Epithelial cell of proximal tubule (primary cell): Measurements from ENCODE around the gene ZNF273. TPM values are rescaled to one million over a fixed set of nuclear protein-coding genes. Genes with fewer than 3 reads are reported as not detected.
"Not testable (repeated sequence)": the region's sequence is repeated elsewhere in the genome, so short reads cannot be mapped to it uniquely, and the experiment has no call there.

Experiments used
- DNase-seq: peaks from one replicate; pipeline ENCODE4 v3.0.0-alpha.2; 2011; ENCODE audit warnings: low read depth
- H3K4me3 ChIP-seq: 2 replicates; pipeline ENCODE4 v1.5.1; 2011; ENCODE audit warnings: low read depth, mild to moderate bottlenecking, low read length
- CTCF ChIP-seq: conservative IDR thresholded peaks from 2 replicates; pipeline ENCODE4 v1.5.1; 2012; ENCODE audit warnings: low read depth, mild to moderate bottlenecking, low read length
- total RNA-seq: library from RNA; depleted of rRNA; stranded (reverse); fragments of >200 nt; gene quantifications from 2 replicates; pipeline ENCODE4 v1.2.3, GENCODE V29; 2015

The ZNF273 gene
- total RNA-seq, 1 donor from 2014 or later = 9.8 TPM

- H3K4me3 ChIP-seq = peak overlapping the region; percentile 65
- no peak for DNase-seq
- TF ChIP-seq CTCF = peak; percentile 71
Measured at GRCh38 chr7:64887756-64888508, 15.1 kb upstream of the ZNF273 start.

GRCh38 chr7:64888561-64888900 is 14.5 kb upstream of the ZNF273 start:
- peak overlapping the region; percentile 65 for H3K4me3 ChIP-seq
- DNase-seq = no peak
- no peak for TF ChIP-seq CTCF

- DNase-seq = no peak
- TF ChIP-seq CTCF = no peak
- peak overlapping the region; percentile 65 for H3K4me3 ChIP-seq
Measured at GRCh38 chr7:64888901-64889685, 14.0 kb upstream of the ZNF273 start.

GRCh38 chr7:64889686-64890162 is 13.3 kb upstream of the ZNF273 start:
- H3K4me3 ChIP-seq = peak overlapping the region; percentile 65
- no peak for TF ChIP-seq CTCF

GRCh38 chr7:64890273-64890672 is 12.8 kb upstream of the ZNF273 start:
- not testable (repeated sequence) for DNase-seq, H3K4me3 ChIP-seq

More at GRCh38 chr7:64889686-64890162, 13.3 kb upstream of the ZNF273 start:
- DNase-seq = no peak

- DNase-seq = no peak
- no peak for TF ChIP-seq CTCF
- H3K4me3 ChIP-seq = no peak overlapping the region
Measured at GRCh38 chr7:64890761-64891362, 12.2 kb upstream of the ZNF273 start.

GRCh38 chr7:64891363-64892081 is 11.6 kb upstream of the ZNF273 start:
- not testable (repeated sequence) for H3K4me3 ChIP-seq, DNase-seq
